ENCODE data around the gene GATB. TPM values are rescaled to one million over a fixed set of nuclear protein-coding genes. Genes with fewer than 3 reads are reported as not detected.

The GATB gene
- total RNA-seq, 1 experiment from 2014 or later = 21.2 TPM

- Histone ChIP-seq H3K14ac (ENCODE audit: insufficient read depth, low read length) (no peak overlapping the region), H2BK15ac (ENCODE audit: low read depth, low read length) (no peak overlapping the region), H3K27me3 (ENCODE audit: insufficient read depth, low read length) (no peaks in the 10 kb centered on the region), H3K9ac (ENCODE audit: extremely low read depth, insufficient read length, low read length) (no peak overlapping the region), H3K56ac (ENCODE audit: insufficient read length, low read depth, low read length) (no peak overlapping the region), H3K23me2 (ENCODE audit: insufficient read length, low read depth, low read length, poor library complexity, severe bottlenecking) (no peaks in the 10 kb centered on the region), H3K79me1 (ENCODE audit: insufficient read depth, low read depth, low read length, poor library complexity, severe bottlenecking) (no peaks in the 10 kb centered on the region), H3K23ac (ENCODE audit: insufficient read length, low read depth, low read length) (no peak overlapping the region), H3K9me3 (ENCODE audit: control insufficient read depth, low read depth, low read length) (no peaks in the 10 kb centered on the region), H3K18ac (ENCODE audit: insufficient read length, low read depth, low read length) (no peak overlapping the region), H3K27ac (ENCODE audit: insufficient read length, low read depth, low read length) (no peak overlapping the region), H4K91ac (ENCODE audit: insufficient read length, low read depth, low read length) (no peak overlapping the region), H3K4me2 (ENCODE audit: insufficient read depth, insufficient read length, low read length) (no peak overlapping the region), H3K79me2 (ENCODE audit: insufficient read depth, low read length) (no peaks in the 10 kb centered on the region), H4K8ac (replicated peaks; ENCODE audit: insufficient read length, low read depth, low read length) (no peak overlapping the region), H3K4me1 (ENCODE audit: insufficient read depth, low read length) (no peaks in the 10 kb centered on the region), H2BK20ac (ENCODE audit: low read depth, low read length, poor library complexity, severe bottlenecking) (no peak overlapping the region), H2BK5ac (ENCODE audit: insufficient read length, low read length) (no peak overlapping the region), H3K4ac (ENCODE audit: low read depth, low read length) (no peak overlapping the region), H2BK120ac (ENCODE audit: low read depth, low read length, poor library complexity, severe bottlenecking) (no peak overlapping the region), H3T11ph (ENCODE audit: low read length) (no peak overlapping the region), H4K20me1 (ENCODE audit: control insufficient read depth, insufficient read depth, insufficient read length) (no peaks in the 10 kb centered on the region), H2BK12ac (ENCODE audit: insufficient read length, low read depth, low read length) (no peak overlapping the region), H2AFZ (ENCODE audit: low read length) (no peak overlapping the region), H4K5ac (ENCODE audit: insufficient read length, low read depth, low read length) (no peak overlapping the region), H2AK5ac (ENCODE audit: insufficient read length, low read length) (no peak overlapping the region)
- TF ChIP-seq CTCF (conservative IDR thresholded peaks at IDR 0.05) = no peak
- H3K4me3 Mint-ChIP-seq = no peak overlapping the region
- no peaks in the 10 kb centered on the region; the same call in 1 of the 2 replicates for H3K27me3 Mint-ChIP-seq (ENCODE audit: low read depth)
- peaks cover 0 to 5% (median 0%) of the 10 kb centered on the region in 3 experiments; a peak in 1 of 7 replicates for H3K36me3 Mint-ChIP-seq (ENCODE audit: insufficient read depth in 1 of 3, low read depth in 3 of 3)
- H3K9me3 Mint-ChIP-seq = no peaks in the 10 kb centered on the region
- no CpG with 5 or more reads among the region's 4 CpGs for WGBS (ENCODE audit: extremely low coverage, insufficient read length, low lambda C conversion rate)
- DNase-seq = no peak
- H3K4me1 Mint-ChIP-seq = peaks cover 15 to 19% of the 10 kb centered on the region in 2 experiments
- no peak overlapping the region for H3K27ac Mint-ChIP-seq
Observed at GRCh38 chr4:151712777-151713176, 48.0 kb downstream of the GATB start.

All from H9 (cell line).